Measurements from ENCODE around the gene SMIM41. TPM values are rescaled to one million over a fixed set of nuclear protein-coding genes. Genes with fewer than 3 reads are reported as not detected.
A peak's percentile ranks its signal among the peaks of the same experiment; 100 is the strongest.

The SMIM41 gene
- total and polyA plus RNA-seq, 2 experiments from 2014 or later = not detected

GRCh38 chr12:52080403-52081251 lies 1.1 kb downstream of the SMIM41 start:
- no peaks in the 10 kb centered on the region for H3K9me3 ChIP-seq (ENCODE audit: low read depth)
- peaks cover 18% of the 10 kb centered on the region for H3F3A ChIP-seq (ENCODE audit: insufficient read depth)
- peaks cover 7% of the 10 kb centered on the region; the same call in 1 of the 2 replicates for H4K20me1 ChIP-seq (ENCODE audit: insufficient read depth)
- no peaks in the 10 kb centered on the region for H3K9me2 ChIP-seq (ENCODE audit: insufficient read depth)
- WGBS, 2 experiments (ENCODE audit: low coverage in 1 of 2, low lambda C conversion rate in 2 of 2, missing lambda C conversion rate in 2 of 2) = 93% methylated on average over 6 to 10 of the region's 10 CpGs
- peaks cover 28% of the 10 kb centered on the region for H3K4me1 ChIP-seq (ENCODE audit: insufficient read depth)
- no peak for DNase-seq
- peaks cover 44% of the 10 kb centered on the region for H3K79me2 ChIP-seq (ENCODE audit: insufficient read depth)
- H3K4me2 ChIP-seq (ENCODE audit: unreplicated experiment) = no peak overlapping the region
- peaks cover 11% of the 10 kb centered on the region for H3K36me3 ChIP-seq (ENCODE audit: low read depth)
- H3K27ac ChIP-seq = no peak overlapping the region
- H3K27me3 ChIP-seq (replicated peaks; ENCODE audit: insufficient read depth) = no peaks in the 10 kb centered on the region
- no peak overlapping the region for H2AFZ ChIP-seq
- no peak for TF ChIP-seq EZH2 (IDR thresholded peaks at IDR 0.05; ENCODE audit: insufficient read depth, poor library complexity, severe bottlenecking)
- H3K4me3 ChIP-seq = no peak overlapping the region
- peak overlapping the region; percentile 43; the same call in 1 of the 2 replicates for H3K9ac ChIP-seq
- in situ Hi-C loops (cut with MboI) = no loop called here

DNA sequence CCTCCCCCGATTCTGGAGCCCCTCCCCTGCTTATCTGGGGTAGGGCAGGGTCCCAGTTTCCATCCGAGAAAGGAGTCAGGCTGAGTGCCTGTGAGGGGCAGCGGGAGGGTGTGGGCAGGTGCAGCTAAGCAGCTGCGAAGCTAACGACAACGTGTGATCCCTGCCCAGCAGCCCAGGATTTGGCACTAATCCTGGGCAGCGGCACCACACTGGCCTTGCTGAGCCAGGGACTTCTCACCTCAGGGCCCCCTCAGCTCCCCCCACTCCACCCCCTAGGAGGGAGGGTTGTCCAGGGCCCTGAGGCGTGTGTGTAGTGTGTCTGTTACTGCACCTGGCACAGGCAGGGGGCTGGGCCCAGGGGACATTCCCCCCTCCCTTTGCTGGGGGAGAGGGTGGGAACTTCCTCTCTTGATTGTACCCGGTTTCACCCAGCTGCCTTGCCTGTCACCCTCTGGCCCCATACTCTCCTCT lies 1.8 kb downstream of the SMIM41 start:
- Histone ChIP-seq H3K79me2 (ENCODE audit: insufficient read depth) (peaks cover 38% of the 10 kb centered on the region), H3K9ac (peak overlapping the region; percentile 43), H3K27ac (peak overlapping the region; percentile 57), H3K4me3 (no peak overlapping the region), H3K4me1 (ENCODE audit: insufficient read depth) (peaks cover 24% of the 10 kb centered on the region), H4K20me1 (ENCODE audit: insufficient read depth) (peaks cover under 1% of the 10 kb centered on the region; the same call in 1 of the 2 replicates), H3K9me2 (ENCODE audit: insufficient read depth) (no peaks in the 10 kb centered on the region), H3K36me3 (ENCODE audit: low read depth) (peaks cover 11% of the 10 kb centered on the region), H3K27me3 (replicated peaks; ENCODE audit: insufficient read depth) (no peaks in the 10 kb centered on the region), H2AFZ (no peak overlapping the region), H3F3A (ENCODE audit: insufficient read depth) (peaks cover 18% of the 10 kb centered on the region), H3K9me3 (ENCODE audit: low read depth) (no peaks in the 10 kb centered on the region), H3K4me2 (ENCODE audit: unreplicated experiment) (no peak overlapping the region)
- in situ Hi-C loops (cut with MboI) = no loop called here
- no peak for DNase-seq
- WGBS, 2 experiments (ENCODE audit: low coverage in 1 of 2, low lambda C conversion rate in 2 of 2, missing lambda C conversion rate in 2 of 2) = 71 to 84% methylated on average over 7 of the region's 9 CpGs
- TF ChIP-seq EZH2phosphoT487 (IDR thresholded peaks at IDR 0.05; ENCODE audit: insufficient read depth, low read depth) (no peak), EZH2 (IDR thresholded peaks at IDR 0.05; ENCODE audit: insufficient read depth, poor library complexity, severe bottlenecking) (no peak)

GRCh38 chr12:52082026-52082668 lies 2.6 kb downstream of the SMIM41 start:
- peak overlapping the region; percentile 57 for H3K27ac ChIP-seq
- H3K4me2 ChIP-seq (ENCODE audit: unreplicated experiment) = peak overlapping the region; percentile 49
- no peak for DNase-seq
- H3F3A ChIP-seq (ENCODE audit: insufficient read depth) = peaks cover 18% of the 10 kb centered on the region
- in situ Hi-C loops (cut with MboI) = no loop called here
- no peak overlapping the region for H2AFZ ChIP-seq
- TF ChIP-seq EZH2 (IDR thresholded peaks at IDR 0.05; ENCODE audit: insufficient read depth, poor library complexity, severe bottlenecking) (no peak), EZH2phosphoT487 (IDR thresholded peaks at IDR 0.05; ENCODE audit: insufficient read depth, low read depth) (no peak)
- peaks cover 7% of the 10 kb centered on the region for H3K36me3 ChIP-seq (ENCODE audit: low read depth)
- H3K4me3 ChIP-seq = 0 out of 2 replicates have a peak overlapping the region, but pooled peaks have one; percentile 5
- peaks cover 29% of the 10 kb centered on the region for H3K79me2 ChIP-seq (ENCODE audit: insufficient read depth)
- H4K20me1 ChIP-seq (ENCODE audit: insufficient read depth) = no peaks in the 10 kb centered on the region; the same call in 1 of the 2 replicates
- WGBS, 2 experiments (ENCODE audit: low coverage in 1 of 2, low lambda C conversion rate in 2 of 2, missing lambda C conversion rate in 2 of 2) = 46 to 48% methylated on average over 13 of the region's 13 CpGs
- no peaks in the 10 kb centered on the region for H3K9me3 ChIP-seq (ENCODE audit: low read depth)
- H3K4me1 ChIP-seq (ENCODE audit: insufficient read depth) = peaks cover 24% of the 10 kb centered on the region
- peak overlapping the region; percentile 43 for H3K9ac ChIP-seq
- no peaks in the 10 kb centered on the region for H3K27me3 ChIP-seq (replicated peaks; ENCODE audit: insufficient read depth)
- no peaks in the 10 kb centered on the region for H3K9me2 ChIP-seq (ENCODE audit: insufficient read depth)

- Histone ChIP-seq H3K9me3 (ENCODE audit: low read depth) (no peaks in the 10 kb centered on the region), H3K4me2 (ENCODE audit: unreplicated experiment) (peak overlapping the region; percentile 49), H3K27me3 (replicated peaks; ENCODE audit: insufficient read depth) (no peaks in the 10 kb centered on the region), H2AFZ (no peak overlapping the region), H3F3A (ENCODE audit: insufficient read depth) (peaks cover 18% of the 10 kb centered on the region), H3K4me1 (ENCODE audit: insufficient read depth) (peaks cover 24% of the 10 kb centered on the region), H4K20me1 (ENCODE audit: insufficient read depth) (no peaks in the 10 kb centered on the region; the same call in 1 of the 2 replicates), H3K36me3 (ENCODE audit: low read depth) (peaks cover 7% of the 10 kb centered on the region), H3K9ac (peak overlapping the region; percentile 43), H3K4me3 (no peak overlapping the region), H3K27ac (peak overlapping the region; percentile 57), H3K79me2 (ENCODE audit: insufficient read depth) (peaks cover 24% of the 10 kb centered on the region), H3K9me2 (ENCODE audit: insufficient read depth) (no peaks in the 10 kb centered on the region)
- in situ Hi-C loops (cut with MboI) = no loop called here
- WGBS, 2 experiments (ENCODE audit: low coverage in 1 of 2, low lambda C conversion rate in 2 of 2, missing lambda C conversion rate in 2 of 2) = 47 to 63% methylated on average over 4 of the region's 4 CpGs
- TF ChIP-seq EZH2 (IDR thresholded peaks at IDR 0.05; ENCODE audit: insufficient read depth, poor library complexity, severe bottlenecking) = no peak
- peak; percentile 44 for DNase-seq
Observed at GRCh38 chr12:52082669-52082987, 3.1 kb downstream of the SMIM41 start.
